Psoas muscle (tissue), 8 donors: ENCODE results near the gene LY6G6F. TPM values are rescaled to one million over a fixed set of nuclear protein-coding genes. Genes with fewer than 3 reads are reported as not detected.

Experiments
- ATAC-seq, 4 donors: fragments of 200-7000 bp; cut with Tn5 transposase; one replicate each; pipeline ENCODE4 v1.9.1; 2020; ENCODE audit warnings: moderate library complexity in 3 of 4, mild to moderate bottlenecking in 2 of 4
- DNase-seq, 2 donors: peaks; one replicate each; pipeline ENCODE4 v3.0.0-alpha.2; 2020
- H3K27ac ChIP-seq: fragments of 200-600 bp; one replicate; pipeline ENCODE4 v1.8.0; 2022
- H3K27me3 ChIP-seq, 3 donors: fragments of 200-600 bp in 1 of 3; one replicate each; pipeline versions ENCODE4 v1.6.1 to v1.8.0; 2013 to 2022; ENCODE audit warnings: low read length in 2 of 3, mild to moderate bottlenecking in 2 of 3, moderate library complexity in 1 of 3; ENCODE audit not compliant: insufficient read depth in 3 of 3
- H3K36me3 ChIP-seq, 2 donors: fragments of 200-600 bp in 1 of 2; one replicate each; pipeline versions ENCODE4 v1.6.1 to v1.8.0; 2013 to 2022; ENCODE audit warnings: low read depth in 1 of 2, mild to moderate bottlenecking in 1 of 2, moderate library complexity in 1 of 2; ENCODE audit not compliant: insufficient read depth in 1 of 2
- H3K4me1 ChIP-seq: fragments of 200-600 bp; one replicate; pipeline ENCODE4 v1.8.0; 2022
- H3K4me3 ChIP-seq: fragments of 200-600 bp; one replicate; pipeline ENCODE4 v1.8.0; 2022; ENCODE audit warnings: mild to moderate bottlenecking
- H3K9me3 ChIP-seq: fragments of 200-600 bp; one replicate; pipeline ENCODE4 v1.8.0; 2022
- CTCF ChIP-seq: fragments of 200-600 bp; IDR thresholded peaks from one replicate; pipeline ENCODE4 v1.8.0; 2022; ENCODE audit warnings: antibody characterized with exemption
- WGBS, 3 donors: extraction: QIAGEN DNeasy Blood & Tissue Kit; methylation state at CpG; one replicate each; pipeline versions ENCODE4 v1.1.6 to v1.1.7; 2013; 5-methylcytosine and 5-hydroxymethylcytosine counted together
- intact Hi-C, 2 donors: fragments of 100-400 bp; cut with DNase I; formaldehyde crosslinking; loops; one replicate each; pipeline versions ENCODE4 v1.11.0 to v1.14.2; 2022
- polyA plus RNA-seq, 3 donors: library from polyadenylated mRNA; stranded (reverse); fragments of 200-250 nt; gene quantifications; one replicate each; pipeline ENCODE4 v1.2.3, GENCODE V29; 2013
- total RNA-seq, 4 donors: library from RNA; stranded (reverse); fragmentation: NEBNext Ultra II Directional in 2 of 4; extraction: Animal tissue kit (Norgen Biotek cat#: 25700) in 2 of 4; gene quantifications; one replicate each; pipeline versions ENCODE4 v1.2.1 to v1.2.4, GENCODE V29; 2021 to 2023
- donor health status: healthy with polysubstance abuse.
- donor health status: DM: no; HTN: no; CAD: no; lungs with moderate emphysema.
- donor health status: Bipolar disorder and iron deficiency.
- donor health status: healthy.
- donor health status: DM: yes; HTN: yes; CAD: no.
- donor health status: DM: no; HTN: no; CAD: no.
- donor health status: DM: no; HTN: no; CAD: no.
- donor health status: DM: yes; HTN: yes; CAD: no.

LY6G6F gene
- total and polyA plus RNA-seq, 7 donors, result 0.05 TPM; not detected in 6

DNA sequence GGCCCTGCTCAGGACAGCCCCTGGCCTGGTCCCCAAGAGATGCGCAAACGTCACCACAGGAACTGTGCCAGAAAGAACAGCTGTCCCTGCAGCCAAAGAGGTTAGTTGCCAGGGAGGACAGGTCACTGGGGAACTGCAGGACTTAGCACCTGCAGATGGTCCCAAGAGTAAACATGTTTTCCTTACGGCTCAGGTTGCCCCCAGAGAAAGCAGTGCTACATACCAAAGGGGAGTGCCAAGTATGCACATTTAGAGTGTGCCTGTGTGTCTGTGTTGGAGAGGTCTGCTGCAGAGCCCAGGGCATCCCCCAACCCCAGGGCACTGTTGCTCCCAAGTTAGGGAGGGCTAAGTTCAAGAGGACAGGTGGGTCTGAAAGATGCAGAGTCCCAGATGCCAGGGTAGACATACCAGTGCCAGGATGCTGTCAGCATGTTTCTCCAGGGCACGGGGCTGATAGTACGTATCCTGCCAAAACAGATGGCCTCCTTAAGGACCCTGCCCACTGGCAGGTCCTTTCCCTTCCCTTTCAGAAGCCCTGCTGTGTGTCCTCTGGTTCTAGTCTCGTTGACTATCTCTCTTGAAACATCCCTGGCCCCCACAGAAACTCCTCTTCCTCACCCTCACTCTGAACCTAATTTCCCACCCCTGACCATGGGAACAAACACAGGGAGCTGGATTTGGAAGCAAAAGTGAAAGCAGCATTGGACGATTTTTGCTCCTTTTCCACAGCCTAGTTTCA is 4.8 kb upstream of the LY6G6F start:
- Histone ChIP-seq H3K4me1 (peaks cover 32% of the 10 kb centered on the region), H3K27ac (peak overlapping the region; percentile 98), H3K36me3 (peaks cover 0 to 46% of the 10 kb centered on the region in 2 donors), H3K4me3 (peak overlapping the region; percentile 78), H3K27me3 (no peaks in the 10 kb centered on the region), H3K9me3 (no peaks in the 10 kb centered on the region)
- intact Hi-C loops, result no loop called here
- DNase-seq, result peak; percentile 64 to 91
- no peak for TF ChIP-seq CTCF
- peak; percentile 48 to 76 (median 69) for ATAC-seq
- 5 to 6% (median 6%) methylated on average over 7 of the region's 7 CpGs for WGBS, 3 donors

DNA sequence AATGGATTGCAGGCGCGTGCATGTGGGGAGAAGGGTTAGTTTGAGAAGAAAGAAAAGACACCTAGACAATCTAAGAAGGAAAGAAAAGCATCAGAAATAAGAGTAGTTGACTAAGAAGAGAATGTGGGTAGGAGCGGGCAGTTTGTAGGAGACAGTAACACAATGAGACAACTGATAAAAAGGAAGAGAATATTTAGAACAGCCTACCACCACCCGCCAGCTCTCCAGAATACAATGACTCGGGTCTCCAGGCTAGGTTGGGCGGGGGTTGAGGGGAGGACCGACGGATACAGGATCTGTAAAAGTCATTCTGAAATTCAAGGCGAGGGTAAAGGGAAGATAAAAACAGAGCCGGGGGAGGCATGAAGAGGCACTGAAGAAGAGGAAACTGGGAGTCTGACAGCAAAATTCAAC is 4.3 kb upstream of the LY6G6F start:
- TF ChIP-seq CTCF, result no peak
- peaks cover 0 to 40% of the 10 kb centered on the region in 2 donors for H3K36me3 ChIP-seq
- peak overlapping the region; percentile 78 for H3K4me3 ChIP-seq
- H3K27ac ChIP-seq, result peak overlapping the region; percentile 98
- DNase-seq, result no peak
- no peaks in the 10 kb centered on the region for H3K9me3 ChIP-seq
- H3K27me3 ChIP-seq, result no peaks in the 10 kb centered on the region
- peak in 3 of 4 donors; percentile 0 to 12 (median 0) for ATAC-seq
- peaks cover 32% of the 10 kb centered on the region for H3K4me1 ChIP-seq
- WGBS, 3 donors, result 0 to 1% (median 0%) methylated on average over 10 of the region's 10 CpGs
- intact Hi-C loops, result no loop called here

GRCh38 chr6:31702819-31703716 is 3.6 kb upstream of the LY6G6F start, which contains the start of gene ABHD16A:
Gene ABHD16A, minus strand, starts transcription at chr6:31703324. Its CDS starts 43 bp downstream, at chr6:31703281.
- intact Hi-C loops, result no loop called here

DNA sequence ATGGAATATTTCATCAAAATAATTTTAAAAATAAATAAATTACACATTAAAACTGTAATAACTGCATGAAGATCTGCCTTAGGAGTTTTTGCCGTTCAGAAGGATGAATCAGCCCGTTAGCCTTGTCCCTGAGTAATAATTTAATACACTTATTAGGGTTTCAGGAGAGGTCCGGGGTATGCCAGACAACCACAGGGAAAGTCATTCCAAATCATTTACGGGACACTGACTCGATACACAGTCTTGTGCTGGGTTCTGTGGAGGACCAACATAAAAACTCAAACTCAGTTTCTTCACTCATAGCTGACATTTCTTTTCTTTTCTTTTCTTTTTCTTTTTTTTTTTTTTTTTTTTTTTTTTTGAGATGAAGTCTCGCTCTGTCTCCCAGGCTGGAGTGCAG is 735 bp upstream of the LY6G6F start:
- no peak for DNase-seq
- no peak for ATAC-seq
- no peaks in the 10 kb centered on the region for H3K9me3 ChIP-seq
- 82 to 90% (median 87%) methylated on average over 6 of the region's 6 CpGs for WGBS, 3 donors
- H3K4me1 ChIP-seq, result peaks cover 18% of the 10 kb centered on the region
- TF ChIP-seq CTCF, result no peak
- no peaks in the 10 kb centered on the region for H3K27me3 ChIP-seq
- H3K27ac ChIP-seq, result no peak overlapping the region
- intact Hi-C loops, result no loop called here
- peaks cover 0 to 6% of the 10 kb centered on the region in 2 donors for H3K36me3 ChIP-seq
- no peak overlapping the region for H3K4me3 ChIP-seq

More at GRCh38 chr6:31702819-31703716, 3.6 kb upstream of the LY6G6F start, which contains the start of gene ABHD16A:
- DNase-seq, result peak; percentile 99
- Histone ChIP-seq H3K27ac (peak within 1 kb of the TSS; percentile 98), H3K36me3 (peaks cover 0 to 34% of the 10 kb centered on the region in 2 donors), H3K4me3 (peak within 1 kb of the TSS; percentile 78), H3K9me3 (no peaks in the 10 kb centered on the region), H3K27me3 (no peaks in the 10 kb centered on the region), H3K4me1 (peaks cover 28% of the 10 kb centered on the region)
- TF ChIP-seq CTCF, result peak; percentile 9
- ATAC-seq, result peak; percentile 96 to 97 (median 96)
- 1% methylated on average over 54 of the region's 54 CpGs for WGBS, 3 donors
